HT1080 (cell line): ENCODE results near the gene ACTR1B. TPM values are rescaled to one million over a fixed set of nuclear protein-coding genes. Genes with fewer than 3 reads are reported as not detected.
"Not testable (repeated sequence)": the region's sequence is repeated elsewhere in the genome, so short reads cannot be mapped to it uniquely, and the experiment has no call there.

Experiments used
- DNase-seq: peaks from one replicate; pipeline ENCODE4 v3.0.0-alpha.2; 2015; ENCODE audit warnings: low read depth
- total RNA-seq: library from RNA; depleted of rRNA; stranded (reverse); fragments of >200 nt; shearing (Covaris generic); gene quantifications from 2 replicates; pipeline ENCODE4 v1.2.3, GENCODE V29; 2014

ACTR1B gene
- total RNA-seq, 1 experiment from 2014 or later = 46.9 TPM

DNA sequence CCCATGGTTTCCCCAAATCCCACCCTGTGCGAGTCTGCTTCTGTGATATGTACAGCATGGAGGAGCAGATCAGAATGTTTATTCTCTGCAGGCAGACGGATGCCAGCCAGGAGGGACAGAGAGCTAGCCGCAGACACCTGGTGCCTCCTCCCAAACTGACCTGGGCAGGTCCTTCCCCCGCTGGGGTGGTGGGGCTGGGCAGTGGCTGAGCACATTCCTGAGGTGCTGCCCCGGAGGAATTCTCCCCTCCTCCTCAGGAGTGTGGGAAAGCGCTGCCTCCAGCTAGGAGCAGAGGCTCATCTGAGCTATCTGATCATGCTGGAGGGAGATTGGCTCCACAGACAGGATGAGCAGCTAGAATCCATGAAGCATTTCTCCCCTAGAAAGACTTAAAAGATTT is 27.3 kb upstream of the ACTR1B start:
- no peak for DNase-seq

DNA sequence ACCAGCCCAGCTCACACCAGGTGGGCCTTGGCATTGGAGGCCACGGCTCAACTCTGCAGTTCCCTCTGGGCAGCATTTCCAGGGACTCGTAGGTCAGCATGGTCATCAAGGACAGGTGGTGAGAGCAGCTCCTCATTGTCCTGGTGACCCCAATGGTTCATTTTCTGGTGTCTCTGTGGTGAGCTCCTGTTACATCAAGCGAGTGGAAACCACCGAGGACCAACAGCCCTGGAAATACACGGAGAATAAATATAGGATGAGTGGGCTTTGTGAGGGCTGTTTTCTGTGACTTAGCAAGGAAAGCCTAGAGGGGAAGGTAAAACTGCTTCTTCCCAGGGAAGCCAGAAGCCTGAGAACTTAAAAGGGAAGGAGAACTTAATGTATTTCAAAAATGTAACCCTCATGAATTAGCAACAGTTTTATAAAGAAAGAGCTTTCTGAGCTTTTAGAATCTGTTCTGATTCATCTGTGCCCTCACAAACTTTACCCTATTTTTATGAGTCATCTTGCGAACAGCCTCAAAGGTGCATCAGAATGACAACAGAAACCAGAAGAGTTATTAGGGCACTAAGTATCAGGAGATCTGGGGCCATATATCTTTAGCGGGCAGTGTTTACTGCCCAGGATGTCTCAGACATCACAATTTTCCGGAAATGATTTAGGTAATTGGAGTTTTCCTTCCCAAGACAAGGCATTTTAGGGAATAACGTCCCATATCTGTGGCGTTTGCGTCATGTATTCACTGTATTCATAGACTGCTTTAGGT is 24.4 kb upstream of the ACTR1B start:
- peak; percentile 33 for DNase-seq

DNA sequence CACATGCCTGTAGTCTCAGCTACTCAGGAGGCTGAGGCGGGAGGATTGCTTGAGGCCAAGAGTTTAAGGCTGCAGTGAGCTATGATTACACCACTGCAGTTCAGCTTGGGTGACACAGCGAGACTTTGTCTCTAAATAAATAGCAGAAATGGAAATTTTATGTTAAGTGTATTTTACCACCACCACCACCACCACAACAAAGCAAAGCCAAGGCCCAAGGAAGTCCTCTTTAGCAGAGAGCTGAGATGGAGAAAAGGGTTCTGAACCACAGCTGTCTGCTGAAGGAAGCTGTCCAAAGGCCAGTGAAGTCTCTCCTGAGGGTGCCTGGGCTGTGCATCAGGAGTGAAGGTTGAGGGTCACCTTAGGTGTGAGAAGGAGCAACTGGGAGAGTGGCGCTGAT is 23.4 kb upstream of the ACTR1B start:
- not testable (repeated sequence) for DNase-seq

DNA sequence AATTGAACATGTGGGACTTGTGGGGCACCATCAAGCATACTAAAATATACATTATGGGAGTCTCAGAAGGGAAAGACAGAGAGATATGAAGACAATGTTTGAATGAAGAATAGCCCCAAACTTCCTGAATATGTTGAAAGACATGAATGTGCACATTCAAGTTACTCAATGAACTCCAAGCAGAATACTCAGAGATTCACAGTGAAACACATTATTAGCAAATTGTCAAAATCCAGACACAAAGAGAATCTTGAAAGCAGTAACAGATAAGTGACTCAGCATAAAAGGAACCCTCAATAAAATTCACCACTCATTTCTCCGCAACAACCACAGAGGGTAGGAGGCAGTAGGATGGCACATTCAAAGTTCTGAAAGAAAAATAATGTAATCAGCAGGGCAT is 14.5 kb upstream of the ACTR1B start:
- DNase-seq = peak; percentile 29

DNA sequence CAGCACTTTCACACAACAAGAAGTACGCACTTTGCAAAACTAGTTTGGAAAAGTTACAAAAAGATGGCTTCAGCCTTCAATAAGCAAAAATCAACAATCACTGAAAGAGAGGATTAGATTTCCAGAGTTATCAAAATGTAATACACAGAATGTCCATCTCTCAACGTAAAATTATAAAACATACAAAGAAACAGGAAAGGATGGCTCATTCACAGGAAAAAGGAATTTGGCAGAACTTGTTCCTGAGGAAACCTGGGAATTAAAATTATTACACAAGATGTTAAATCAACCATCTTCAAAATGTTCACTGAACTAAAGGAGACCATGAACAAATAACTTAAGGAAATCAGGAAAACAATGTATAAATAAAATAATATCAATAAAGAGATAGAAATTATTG is 13.6 kb upstream of the ACTR1B start:
- no peak for DNase-seq

DNA sequence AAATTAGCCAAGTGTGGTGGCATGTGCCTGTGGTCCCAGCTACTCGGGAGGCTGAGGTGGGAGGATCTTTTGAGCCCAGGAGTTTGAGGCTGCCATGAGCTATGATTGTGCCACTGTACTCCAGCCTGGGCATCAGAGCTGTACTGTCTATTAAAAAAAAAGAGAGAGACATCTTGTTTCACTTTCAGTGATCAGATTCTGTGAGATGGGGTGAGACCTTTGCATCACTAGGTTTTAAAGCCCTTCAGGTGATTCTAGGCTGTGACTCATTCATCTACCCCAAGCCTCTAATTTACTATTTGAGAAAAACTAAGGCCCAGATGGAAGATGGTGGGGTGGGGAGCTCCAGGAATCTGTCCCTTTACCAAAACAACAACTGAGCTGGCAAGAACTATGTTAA is 12.8 kb upstream of the ACTR1B start:
- no peak for DNase-seq

DNA sequence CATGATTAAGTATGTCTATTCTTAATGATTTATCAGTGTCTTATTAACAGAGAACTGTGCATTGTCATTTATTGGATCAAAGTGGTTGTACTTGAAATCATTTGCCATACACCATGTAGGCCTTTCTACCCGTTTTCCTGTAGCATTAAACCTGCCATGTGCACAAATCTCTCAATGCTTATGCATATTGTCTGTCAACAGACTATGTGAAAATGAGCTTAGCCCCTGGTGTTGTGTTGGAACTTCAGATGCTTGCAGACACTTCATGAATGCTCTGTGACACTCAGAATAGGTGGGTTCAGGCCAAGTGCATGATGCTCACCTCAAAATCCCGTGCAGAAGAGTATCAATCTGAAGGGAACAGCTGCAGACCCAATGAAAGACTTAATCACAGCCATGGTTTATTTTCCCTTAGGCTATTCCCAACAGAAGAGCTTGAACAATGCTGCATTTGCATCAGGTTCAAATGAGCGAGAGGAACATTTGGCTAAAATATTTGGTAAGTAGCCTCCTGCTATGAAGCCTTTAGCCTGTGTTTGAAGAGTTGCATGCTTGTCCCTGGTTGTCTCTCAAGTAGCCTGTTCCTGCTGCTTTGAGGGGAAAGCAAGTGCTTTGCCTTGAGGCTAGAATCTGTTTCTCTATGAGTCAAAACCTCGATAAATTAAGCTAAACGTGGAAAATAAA is 11.7 kb upstream of the ACTR1B start:
- DNase-seq = no peak

DNA sequence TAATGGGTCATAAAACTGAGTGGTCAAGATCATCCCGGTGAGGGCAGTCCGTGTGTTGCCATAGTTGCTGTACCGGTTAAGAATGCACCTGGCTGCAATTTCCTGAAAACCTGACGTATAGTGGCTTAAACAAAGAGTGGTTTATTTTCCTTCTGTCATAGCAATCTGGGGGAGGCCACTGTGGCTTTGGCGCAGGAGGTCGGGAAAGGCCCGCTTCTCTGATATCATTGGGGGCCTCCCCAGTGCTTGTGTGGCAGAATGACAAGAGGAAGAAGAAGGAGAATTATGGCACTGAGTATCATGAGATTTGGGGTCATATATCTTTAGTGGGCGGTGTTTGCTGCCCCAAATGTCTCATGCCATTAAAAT is 10.1 kb upstream of the ACTR1B start:
- DNase-seq = no peak

DNA sequence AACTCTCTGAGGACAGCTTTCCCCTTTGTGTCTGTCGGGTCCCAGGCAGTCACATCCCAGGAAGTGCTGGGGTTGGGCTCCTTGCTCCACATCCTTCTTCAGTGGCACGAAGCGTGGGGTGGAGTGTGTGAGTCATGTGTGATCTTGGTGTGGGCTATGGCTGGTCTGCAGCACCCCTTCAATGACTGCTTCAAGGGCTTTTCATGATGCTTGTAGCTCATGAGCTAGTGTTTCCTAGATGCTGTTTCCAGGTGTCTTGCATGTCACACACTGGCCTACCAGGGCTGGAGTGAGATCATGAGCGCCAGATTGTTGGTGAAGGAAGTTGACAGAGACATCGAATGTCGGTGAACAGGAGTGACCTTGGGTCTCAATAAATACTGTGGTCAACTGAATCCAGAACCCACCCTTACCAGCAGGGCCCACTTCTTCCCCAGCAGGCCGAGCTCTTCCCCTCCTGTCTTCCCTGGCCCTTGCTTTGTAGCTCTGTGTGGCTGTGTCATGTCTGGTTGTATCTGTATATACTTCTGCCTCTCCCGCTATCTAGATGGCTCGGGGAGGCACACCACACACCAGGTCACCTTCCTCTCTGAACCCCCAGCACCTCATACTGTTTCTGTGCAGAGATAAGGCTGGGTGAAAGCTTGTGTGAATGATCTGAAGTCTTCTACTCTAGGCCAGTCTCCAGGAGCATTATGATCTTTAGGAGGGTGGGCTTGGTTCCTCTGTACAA is 9.5 kb upstream of the ACTR1B start:
- peak; percentile 26 for DNase-seq

DNA sequence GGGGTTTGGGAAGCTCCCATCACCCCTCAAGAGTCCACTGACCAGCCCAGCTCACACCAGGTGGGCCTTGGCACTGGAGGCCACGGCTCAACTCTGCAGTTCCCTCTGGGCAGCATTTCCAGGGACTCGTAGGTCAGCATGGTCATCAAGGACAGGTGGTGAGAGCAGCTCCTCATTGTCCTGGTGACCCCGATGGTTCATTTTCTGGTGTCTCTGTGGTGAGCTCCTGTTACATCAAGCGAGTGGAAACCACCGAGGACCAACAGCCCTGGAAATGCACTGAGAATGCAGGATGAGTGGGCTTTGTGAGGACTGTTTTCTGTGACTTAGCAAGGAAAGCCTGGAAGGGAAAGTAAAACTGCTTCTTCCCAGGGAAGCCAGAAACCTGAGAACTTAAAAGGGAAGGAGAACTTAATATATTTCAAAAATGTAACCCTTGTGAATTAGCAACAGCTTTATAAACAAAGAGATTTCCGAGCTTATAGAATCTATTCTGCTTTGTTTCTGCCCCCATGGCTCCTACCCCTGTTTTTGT is 8.8 kb upstream of the ACTR1B start:
- not testable (repeated sequence) for DNase-seq

DNA sequence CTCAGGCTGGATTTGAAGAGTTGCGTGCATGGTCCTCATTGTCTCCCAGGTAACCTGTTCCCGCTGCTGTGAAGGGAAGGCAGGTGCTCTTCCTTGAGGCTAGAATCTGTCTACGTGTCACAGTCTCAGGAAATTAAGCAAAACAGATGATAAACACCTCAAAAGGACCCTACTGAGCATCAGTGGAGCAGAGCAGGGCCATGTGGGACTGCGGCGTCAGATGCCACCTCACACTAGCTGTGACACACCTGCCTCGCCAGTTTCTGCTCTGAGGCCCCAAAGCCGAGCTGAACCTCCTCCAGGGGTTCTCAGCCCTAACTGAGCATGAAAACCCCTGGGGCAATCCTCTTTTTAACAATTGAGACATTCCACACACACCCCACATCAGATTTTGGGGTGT is 7.7 kb upstream of the ACTR1B start:
- no peak for DNase-seq

DNA sequence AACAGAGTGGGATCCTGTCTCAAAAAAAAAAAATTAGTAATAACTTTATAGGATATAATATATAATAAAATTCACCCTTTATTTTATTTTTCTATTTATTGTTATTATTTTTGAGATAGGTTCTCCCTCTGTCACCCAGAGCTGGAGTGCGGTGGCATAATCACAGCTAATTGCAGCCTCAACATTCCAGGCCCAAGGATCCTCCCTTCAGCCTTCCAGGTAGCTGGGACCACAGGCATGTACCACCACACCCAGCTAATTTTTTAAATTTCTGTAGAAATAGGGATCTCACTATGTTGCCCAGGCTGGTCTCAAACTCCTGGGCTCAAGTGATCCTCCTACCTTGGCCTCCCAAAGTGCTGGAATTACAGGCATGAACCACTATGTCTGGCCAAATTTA is 6.6 kb upstream of the ACTR1B start:
- no peak for DNase-seq

DNA sequence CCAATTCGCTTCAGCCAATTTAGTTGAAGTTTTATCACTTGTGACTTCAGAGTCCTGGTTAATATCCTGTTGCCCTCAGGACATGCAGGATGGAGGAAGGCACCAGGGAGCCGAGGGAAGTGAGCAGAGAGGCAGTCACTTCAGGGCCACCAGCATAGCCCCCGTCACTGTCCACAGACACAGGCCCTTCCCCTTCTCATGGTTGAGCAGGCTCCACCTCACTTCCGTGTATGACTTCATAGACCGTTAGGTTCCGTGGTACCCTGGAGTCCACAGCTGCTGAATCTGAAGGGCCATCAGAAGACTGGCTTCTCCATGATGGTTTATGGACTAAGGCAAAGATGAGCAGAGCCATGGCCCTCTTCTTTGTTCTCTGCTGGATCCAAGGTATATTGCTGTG is 5.6 kb upstream of the ACTR1B start, which contains the start of gene C2orf92:
C2orf92 (plus strand) TSS at position 266 of the 400 bp plus-strand sequence; CDS start at position 342, 76 bp downstream.
- no peak for DNase-seq

DNA sequence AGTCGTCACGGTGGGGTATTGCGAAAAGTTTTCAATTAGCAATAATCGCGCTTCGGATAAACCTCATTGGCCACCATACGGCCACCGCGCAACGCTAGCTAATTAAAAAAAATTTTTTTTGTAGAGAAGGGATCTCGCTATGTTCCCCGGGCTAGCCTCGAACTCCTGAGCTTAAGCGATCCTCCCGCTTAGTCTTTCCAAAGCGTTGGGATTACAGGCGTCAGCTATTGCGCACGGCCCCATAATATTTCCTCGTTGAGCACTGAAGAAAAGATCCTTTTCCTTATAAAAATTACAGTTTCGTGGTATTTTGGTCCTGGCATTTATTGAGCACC is 759 bp upstream of the ACTR1B start:
- DNase-seq = no peak

DNA sequence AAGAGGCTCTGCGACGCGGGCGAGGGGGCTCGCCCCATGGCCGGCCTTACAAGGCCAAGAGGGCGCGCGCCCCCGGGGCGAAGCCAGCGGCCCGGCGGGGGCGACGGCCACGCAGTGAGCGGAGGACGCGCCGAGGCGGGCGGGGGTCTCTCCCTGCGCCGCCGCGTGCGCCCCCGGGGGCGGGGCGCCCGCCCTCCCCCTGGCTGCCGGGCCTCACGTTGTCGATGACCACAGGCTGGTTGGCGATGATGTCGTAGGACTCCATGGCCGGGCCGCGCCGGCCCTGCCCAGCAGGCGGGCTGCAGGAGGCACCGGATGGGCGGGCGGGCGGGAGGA is 250 bp downstream of the ACTR1B start:
- no peak for DNase-seq

DNA sequence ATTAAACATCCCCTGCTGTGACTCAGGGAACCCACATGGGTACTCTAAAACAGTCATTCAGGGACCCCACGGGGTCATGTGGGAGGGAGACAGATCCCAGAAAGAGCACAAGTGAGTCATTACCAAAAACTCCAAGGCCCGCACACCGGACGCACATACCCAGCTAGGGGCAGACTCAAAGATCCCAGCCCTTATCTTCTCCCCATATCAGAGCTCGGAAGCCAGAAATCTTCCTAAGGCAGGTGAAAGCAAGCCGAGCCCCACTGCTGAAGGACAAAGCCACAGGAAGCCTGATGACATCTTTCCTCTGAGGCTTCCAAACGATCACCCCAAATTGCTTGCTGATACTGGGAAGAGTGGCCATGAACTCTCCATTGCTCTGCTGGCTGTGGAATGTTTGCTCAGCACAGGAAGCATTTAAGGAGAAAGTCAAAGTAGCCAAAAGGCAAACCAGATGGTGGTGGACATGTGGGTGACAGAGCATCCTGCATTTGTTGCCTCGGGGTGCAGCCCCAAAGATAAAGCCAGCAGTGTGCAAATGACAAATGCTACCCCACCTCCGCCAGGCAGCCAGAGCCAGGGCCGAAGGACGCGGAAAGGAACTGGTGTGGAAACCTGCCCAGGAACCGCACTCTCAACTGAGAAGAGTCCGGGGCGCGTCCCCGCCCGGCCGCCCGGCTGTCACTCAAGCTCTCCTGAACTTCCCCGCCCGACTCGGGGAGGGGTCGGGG is 784 bp downstream of the ACTR1B start:
- DNase-seq = peak; percentile 91

DNA sequence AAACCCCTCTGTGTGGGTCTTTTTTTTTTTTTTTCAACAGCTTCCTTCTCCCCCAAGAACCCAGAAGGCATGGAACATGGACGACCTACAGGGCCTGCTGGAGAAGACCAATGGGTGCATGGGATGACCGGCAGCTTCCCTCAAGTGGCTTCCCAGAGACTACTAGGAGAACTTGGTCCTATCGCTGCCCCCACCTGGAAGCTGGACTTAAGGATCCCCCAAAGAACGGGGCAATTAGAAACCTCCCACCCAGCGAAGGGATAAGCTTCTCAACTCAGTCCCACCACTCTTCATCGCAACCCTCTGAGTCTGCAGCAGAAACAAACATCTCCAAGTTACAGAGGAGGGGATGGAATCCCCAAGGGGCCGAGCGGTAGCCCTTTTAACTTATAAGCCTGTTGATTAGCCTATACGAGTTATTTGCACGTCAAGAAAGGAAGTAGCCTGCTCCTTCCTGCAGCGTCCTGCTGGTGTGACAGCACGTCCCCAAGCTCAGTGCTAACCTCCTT is 1.4 kb downstream of the ACTR1B start:
- DNase-seq = no peak

DNA sequence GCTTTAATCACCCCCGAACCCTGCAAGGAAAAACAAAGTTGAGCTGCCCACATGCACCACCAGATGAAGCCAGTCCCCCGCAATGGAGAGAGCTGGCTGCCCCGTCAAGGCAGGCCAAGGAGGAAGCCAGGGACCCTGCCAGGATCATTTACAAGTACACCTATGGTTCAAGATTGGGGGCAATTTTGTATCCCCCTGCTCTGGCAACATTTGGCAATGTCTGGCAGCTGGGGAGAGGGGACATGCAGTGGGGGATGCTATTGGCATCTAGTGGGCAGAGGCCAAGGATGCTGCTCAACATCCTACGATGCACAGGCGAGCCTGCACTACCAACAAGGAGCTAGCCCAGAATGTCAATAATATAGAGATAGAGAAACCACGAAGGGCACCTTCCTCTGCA is 1.9 kb downstream of the ACTR1B start:
- DNase-seq = no peak

DNA sequence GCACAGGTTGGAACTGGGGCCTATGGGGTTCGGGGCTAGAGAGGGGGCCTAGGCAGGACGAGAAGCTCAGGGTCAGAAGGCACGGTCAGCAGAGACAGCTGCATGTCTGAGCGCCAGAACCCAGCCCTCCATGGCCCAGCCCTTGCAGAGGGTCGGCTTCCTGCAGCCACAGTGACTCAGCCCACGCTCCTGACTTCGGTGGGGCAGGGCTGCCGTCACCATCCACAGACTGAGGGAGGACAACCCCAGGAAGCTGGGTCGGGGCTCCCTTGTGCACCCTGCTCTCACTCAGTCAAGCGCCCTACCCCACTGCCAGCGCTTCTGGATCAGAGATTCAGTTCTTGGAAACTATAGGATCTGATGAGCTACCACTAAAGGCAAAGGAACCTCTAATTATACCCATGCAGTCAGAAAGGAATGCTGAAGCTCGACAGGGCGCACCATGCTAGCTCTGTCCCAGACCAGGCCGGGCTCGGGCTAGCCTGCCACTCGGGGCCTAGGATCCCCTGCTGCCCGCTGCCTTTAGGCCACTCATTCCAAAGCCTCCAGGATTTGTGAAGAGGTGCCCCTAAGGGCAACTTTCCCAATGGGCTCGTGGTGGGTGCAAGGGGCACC is 3.0 kb downstream of the ACTR1B start:
- DNase-seq = no peak

DNA sequence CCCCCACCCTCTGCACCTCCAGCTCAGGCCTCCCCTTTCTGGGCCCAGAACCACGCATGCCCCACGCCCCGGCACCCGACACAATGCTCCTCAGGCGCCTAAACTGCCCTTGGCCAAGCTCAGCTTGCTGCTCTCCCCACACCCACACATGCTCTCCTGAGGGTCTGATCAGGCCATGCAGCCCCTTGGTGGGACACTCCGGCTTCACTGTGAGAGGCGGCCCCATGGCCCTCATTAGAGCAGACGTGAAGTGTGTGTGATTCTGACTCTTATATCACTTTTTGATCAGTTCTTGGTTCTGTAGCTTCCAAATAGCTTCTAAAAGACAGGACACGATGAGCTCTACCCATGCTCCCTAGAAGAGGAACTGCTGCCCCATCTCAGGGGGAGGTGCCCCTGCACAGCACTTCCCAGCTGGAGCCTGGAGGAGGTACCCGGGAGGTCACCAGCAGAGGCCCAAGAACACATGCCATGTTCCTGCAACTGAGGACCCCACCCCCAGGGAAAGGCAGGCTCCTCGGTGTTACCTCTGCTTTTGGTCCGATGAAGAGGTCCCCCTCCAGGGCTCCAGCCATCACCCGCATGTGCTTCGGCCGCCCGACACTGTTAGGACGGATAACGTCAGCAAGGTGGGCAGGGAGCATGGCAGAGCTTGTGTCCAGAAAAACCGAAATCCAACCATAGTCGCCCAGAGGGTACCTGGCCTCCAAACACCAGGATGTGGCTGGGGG is 3.6 kb downstream of the ACTR1B start:
- no peak for DNase-seq
